ENCODE data around the gene ZBTB49.
"Not testable (repeated sequence)": the region's sequence is repeated elsewhere in the genome, so short reads cannot be mapped to it uniquely, and the experiment has no call there.

Gene ZBTB49

GRCh38 chr4:4289941-4290850, at the start of gene ZBTB49, which contains the start of gene LYAR:
TSS of gene ZBTB49 (plus strand) at chr4:4290251. CDS start at chr4:4299946, 9,695 bp downstream.
TSS of gene LYAR (minus strand) at chr4:4290154. CDS start at chr4:4283742, 6,412 bp downstream.
- peak; percentile 64 for DNase-seq (ENCODE audit: low read depth, low spot score)

GRCh38 chr4:4245172-4245571, 44.9 kb upstream of the ZBTB49 start:
- no peak for DNase-seq (ENCODE audit: low read depth, low spot score)

GRCh38 chr4:4247696-4248028, 42.4 kb upstream of the ZBTB49 start:
- peak; percentile 23 for DNase-seq (ENCODE audit: low read depth, low spot score)

GRCh38 chr4:4248029-4248884, 41.8 kb upstream of the ZBTB49 start, which contains the start of gene TMEM128:
TSS of gene TMEM128 (minus strand) at chr4:4248223. CDS start at chr4:4248202, 21 bp downstream.
- DNase-seq (ENCODE audit: low read depth, low spot score) = peak; percentile 80

- no peak for DNase-seq (ENCODE audit: low read depth, low spot score)
These were observed 41.2 kb upstream of the ZBTB49 start for GRCh38 chr4:4248885-4249203.

GRCh38 chr4:4249342-4249741, 40.7 kb upstream of the ZBTB49 start:
- DNase-seq (ENCODE audit: low read depth, low spot score) = not testable (repeated sequence)

- DNase-seq (ENCODE audit: low read depth, low spot score) = no peak
These were observed 40.2 kb upstream of the ZBTB49 start for GRCh38 chr4:4249866-4250265.

GRCh38 chr4:4254199-4254598, 35.9 kb upstream of the ZBTB49 start:
- no peak for DNase-seq (ENCODE audit: low read depth, low spot score)

GRCh38 chr4:4254666-4255065, 35.4 kb upstream of the ZBTB49 start:
- DNase-seq (ENCODE audit: low read depth, low spot score) = no peak

- DNase-seq (ENCODE audit: low read depth, low spot score) = no peak
These were observed 33.3 kb upstream of the ZBTB49 start for GRCh38 chr4:4256799-4257198.

- DNase-seq (ENCODE audit: low read depth, low spot score) = not testable (repeated sequence)
These were observed 32.3 kb upstream of the ZBTB49 start for GRCh38 chr4:4257705-4258104.

- DNase-seq (ENCODE audit: low read depth, low spot score) = no peak
These were observed 30.5 kb upstream of the ZBTB49 start for GRCh38 chr4:4259484-4260100.

- no peak for DNase-seq (ENCODE audit: low read depth, low spot score)
These were observed 29.8 kb upstream of the ZBTB49 start for GRCh38 chr4:4260185-4260751.

- no peak for DNase-seq (ENCODE audit: low read depth, low spot score)
These were observed 22.1 kb upstream of the ZBTB49 start for GRCh38 chr4:4267981-4268380.

GRCh38 chr4:4268776-4269175, 21.3 kb upstream of the ZBTB49 start:
- no peak for DNase-seq (ENCODE audit: low read depth, low spot score)

- DNase-seq (ENCODE audit: low read depth, low spot score) = no peak
These were observed 20.7 kb upstream of the ZBTB49 start for GRCh38 chr4:4269331-4269731.

- DNase-seq (ENCODE audit: low read depth, low spot score) = no peak
These were observed 20.2 kb upstream of the ZBTB49 start for GRCh38 chr4:4269856-4270255.

GRCh38 chr4:4270529-4270928, 19.5 kb upstream of the ZBTB49 start:
- no peak for DNase-seq (ENCODE audit: low read depth, low spot score)

GRCh38 chr4:4271912-4272311, 18.1 kb upstream of the ZBTB49 start:
- DNase-seq (ENCODE audit: low read depth, low spot score) = no peak

- no peak for DNase-seq (ENCODE audit: low read depth, low spot score)
These were observed 15.8 kb upstream of the ZBTB49 start for GRCh38 chr4:4274226-4274625.

- DNase-seq (ENCODE audit: low read depth, low spot score) = no peak
These were observed 12.5 kb upstream of the ZBTB49 start for GRCh38 chr4:4277531-4277930.

GRCh38 chr4:4281787-4282186, 8.3 kb upstream of the ZBTB49 start:
- no peak for DNase-seq (ENCODE audit: low read depth, low spot score)
